ENCODE data around the gene NFYA. TPM values are rescaled to one million over a fixed set of nuclear protein-coding genes. Genes with fewer than 3 reads are reported as not detected.

The NFYA gene
- total RNA-seq, 3 donors from 2014 or later (not counting 1 experiment from before 2014, with no cell fraction given) = 27.5 to 33.1 (median 33.0) TPM

GRCh38 chr6:41055149-41055548 is 17.6 kb upstream of the NFYA start:
- no peaks in the 10 kb centered on the region for H3K27me3 Mint-ChIP-seq (ENCODE audit: low read depth in 2 of 2)
- no peak for ATAC-seq
- H3K36me3 Mint-ChIP-seq = no peaks in the 10 kb centered on the region

GRCh38 chr6:41056768-41057490 is 15.8 kb upstream of the NFYA start:
- no peaks in the 10 kb centered on the region for H3K27me3 ChIP-seq (ENCODE audit: control insufficient read depth, insufficient read depth, low read length)
- Mint-ChIP-seq H3K36me3 (no peaks in the 10 kb centered on the region), H3K9me3 (no peaks in the 10 kb centered on the region), H3K27me3 (ENCODE audit: low read depth in 2 of 2) (no peaks in the 10 kb centered on the region), H3K4me1 (peaks cover 26 to 30% of the 10 kb centered on the region in 2 donors), H3K4me3 (no peak overlapping the region), H3K27ac (peak overlapping the region in 1 of 2 donors; percentile 88)
- peaks cover 8% of the 10 kb centered on the region for H3K36me3 ChIP-seq (ENCODE audit: control insufficient read depth, insufficient read depth, low read length)
- intact Hi-C loops (cut with micrococcal nuclease) = no loop called here
- H3K27ac ChIP-seq (ENCODE audit: low read length) = no peak overlapping the region
- no peak for TF ChIP-seq CTCF (IDR thresholded peaks at IDR 0.05)
- H3K9me3 ChIP-seq (ENCODE audit: control insufficient read depth, insufficient read depth, low read length) = no peaks in the 10 kb centered on the region
- 92% methylated on average over 5 of the region's 6 CpGs for WGBS (ENCODE audit: insufficient coverage)
- ATAC-seq = no peak
- no peak overlapping the region for H3K4me3 ChIP-seq (ENCODE audit: low read length)
- no peak for DNase-seq
- peaks cover 14% of the 10 kb centered on the region for H3K4me1 ChIP-seq (ENCODE audit: control insufficient read depth, insufficient read depth, low read length)

More at GRCh38 chr6:41055149-41055548, 17.6 kb upstream of the NFYA start:
- intact Hi-C loops (cut with micrococcal nuclease) = no loop called here
- Histone ChIP-seq H3K4me3 (ENCODE audit: low read length) (no peak overlapping the region), H3K4me1 (ENCODE audit: control insufficient read depth, insufficient read depth, low read length) (peaks cover 21% of the 10 kb centered on the region), H3K36me3 (ENCODE audit: control insufficient read depth, insufficient read depth, low read length) (peaks cover 2% of the 10 kb centered on the region), H3K27ac (ENCODE audit: low read length) (no peak overlapping the region), H3K9me3 (ENCODE audit: control insufficient read depth, insufficient read depth, low read length) (no peaks in the 10 kb centered on the region), H3K27me3 (ENCODE audit: control insufficient read depth, insufficient read depth, low read length) (no peaks in the 10 kb centered on the region)
- TF ChIP-seq CTCF (IDR thresholded peaks at IDR 0.05) = no peak
- H3K27ac Mint-ChIP-seq = no peak overlapping the region
- no peaks in the 10 kb centered on the region for H3K9me3 Mint-ChIP-seq
- WGBS (ENCODE audit: insufficient coverage) = 39% methylated on average over 3 of the region's 3 CpGs
- H3K4me3 Mint-ChIP-seq = no peak overlapping the region
- DNase-seq = no peak
- H3K4me1 Mint-ChIP-seq = peaks cover 30 to 36% of the 10 kb centered on the region in 2 donors

GRCh38 chr6:41058783-41059181 is 14.0 kb upstream of the NFYA start:
- no peak for TF ChIP-seq CTCF (IDR thresholded peaks at IDR 0.05)
- Histone ChIP-seq H3K27me3 (ENCODE audit: control insufficient read depth, insufficient read depth, low read length) (no peaks in the 10 kb centered on the region), H3K36me3 (ENCODE audit: control insufficient read depth, insufficient read depth, low read length) (peaks cover 19% of the 10 kb centered on the region), H3K4me1 (ENCODE audit: control insufficient read depth, insufficient read depth, low read length) (peaks cover 8% of the 10 kb centered on the region), H3K27ac (ENCODE audit: low read length) (no peak overlapping the region), H3K9me3 (ENCODE audit: control insufficient read depth, insufficient read depth, low read length) (no peaks in the 10 kb centered on the region), H3K4me3 (ENCODE audit: low read length) (no peak overlapping the region)
- Mint-ChIP-seq H3K36me3 (no peaks in the 10 kb centered on the region), H3K27ac (peak overlapping the region; percentile 68 to 88), H3K4me1 (peaks cover 12 to 22% of the 10 kb centered on the region in 2 donors), H3K4me3 (no peak overlapping the region), H3K27me3 (ENCODE audit: low read depth in 2 of 2) (no peaks in the 10 kb centered on the region), H3K9me3 (no peaks in the 10 kb centered on the region)
- DNase-seq (no peak), ATAC-seq (no peak)
- intact Hi-C loops (cut with micrococcal nuclease) = no loop called here
- WGBS (ENCODE audit: insufficient coverage) = 95% methylated on average over 2 of the region's 2 CpGs

GRCh38 chr6:41059556-41059955 is 13.2 kb upstream of the NFYA start:
- H3K36me3 ChIP-seq (ENCODE audit: control insufficient read depth, insufficient read depth, low read length) = peaks cover 26% of the 10 kb centered on the region

More at GRCh38 chr6:41059556-41059955, 13.2 kb upstream of the NFYA start:
- H3K4me1 Mint-ChIP-seq = peaks cover 12 to 22% of the 10 kb centered on the region in 2 donors
- WGBS (ENCODE audit: insufficient coverage) = 100% methylated on average over 1 of the region's 1 CpG
- Histone ChIP-seq H3K4me1 (ENCODE audit: control insufficient read depth, insufficient read depth, low read length) (peaks cover 8% of the 10 kb centered on the region), H3K27me3 (ENCODE audit: control insufficient read depth, insufficient read depth, low read length) (no peaks in the 10 kb centered on the region), H3K4me3 (ENCODE audit: low read length) (no peak overlapping the region), H3K27ac (ENCODE audit: low read length) (no peak overlapping the region), H3K9me3 (ENCODE audit: control insufficient read depth, insufficient read depth, low read length) (no peaks in the 10 kb centered on the region)
- no peaks in the 10 kb centered on the region for H3K36me3 Mint-ChIP-seq
- no peak overlapping the region for H3K4me3 Mint-ChIP-seq
- no peak overlapping the region for H3K27ac Mint-ChIP-seq
- no peaks in the 10 kb centered on the region for H3K27me3 Mint-ChIP-seq (ENCODE audit: low read depth in 2 of 2)
- intact Hi-C loops (cut with micrococcal nuclease) = no loop called here
- H3K9me3 Mint-ChIP-seq = no peaks in the 10 kb centered on the region
- ATAC-seq (no peak), DNase-seq (no peak)
- TF ChIP-seq CTCF (IDR thresholded peaks at IDR 0.05) = no peak

Measured in natural killer cell (primary cell).